ENCODE measurements around the gene IQSEC1.

DNA sequence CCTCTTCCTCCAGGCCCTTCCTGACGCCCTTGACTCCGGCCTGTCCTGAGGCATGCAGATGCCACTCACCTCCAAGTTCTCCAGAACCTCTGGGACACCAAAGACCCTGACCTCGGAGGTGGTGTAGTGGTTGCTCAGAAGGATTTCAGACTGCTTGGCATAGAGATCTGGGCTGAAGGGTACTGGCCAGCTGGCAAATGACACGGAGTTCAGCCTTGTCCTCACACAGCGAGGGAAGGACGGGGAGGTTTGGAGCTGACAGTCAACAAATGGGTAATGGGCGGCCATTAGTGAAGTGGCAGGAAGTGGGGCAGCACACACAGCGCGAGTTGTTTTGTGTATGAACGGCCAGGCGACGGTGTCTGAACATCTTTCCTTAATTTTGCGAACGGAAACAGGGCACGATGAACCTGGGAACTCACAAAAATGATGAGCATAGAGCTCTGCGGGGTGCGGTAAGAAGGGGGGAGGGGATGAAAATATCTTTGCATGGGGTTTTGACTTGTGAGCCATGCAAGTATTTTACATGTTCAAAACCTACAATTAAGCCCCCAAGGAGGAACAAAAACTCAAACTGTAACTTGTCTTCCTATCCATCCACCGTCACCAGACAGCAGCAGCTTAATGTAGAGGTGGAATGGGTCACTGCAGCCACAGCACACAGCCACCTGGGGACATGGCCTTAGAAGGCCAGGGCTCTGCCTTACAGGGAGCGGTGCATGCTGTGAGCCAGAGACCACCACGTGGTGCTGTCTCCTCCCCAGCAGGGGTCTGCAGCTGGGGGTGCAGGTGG is 188.2 kb downstream of the IQSEC1 start:
- TF ChIP-seq, protein P1, sequence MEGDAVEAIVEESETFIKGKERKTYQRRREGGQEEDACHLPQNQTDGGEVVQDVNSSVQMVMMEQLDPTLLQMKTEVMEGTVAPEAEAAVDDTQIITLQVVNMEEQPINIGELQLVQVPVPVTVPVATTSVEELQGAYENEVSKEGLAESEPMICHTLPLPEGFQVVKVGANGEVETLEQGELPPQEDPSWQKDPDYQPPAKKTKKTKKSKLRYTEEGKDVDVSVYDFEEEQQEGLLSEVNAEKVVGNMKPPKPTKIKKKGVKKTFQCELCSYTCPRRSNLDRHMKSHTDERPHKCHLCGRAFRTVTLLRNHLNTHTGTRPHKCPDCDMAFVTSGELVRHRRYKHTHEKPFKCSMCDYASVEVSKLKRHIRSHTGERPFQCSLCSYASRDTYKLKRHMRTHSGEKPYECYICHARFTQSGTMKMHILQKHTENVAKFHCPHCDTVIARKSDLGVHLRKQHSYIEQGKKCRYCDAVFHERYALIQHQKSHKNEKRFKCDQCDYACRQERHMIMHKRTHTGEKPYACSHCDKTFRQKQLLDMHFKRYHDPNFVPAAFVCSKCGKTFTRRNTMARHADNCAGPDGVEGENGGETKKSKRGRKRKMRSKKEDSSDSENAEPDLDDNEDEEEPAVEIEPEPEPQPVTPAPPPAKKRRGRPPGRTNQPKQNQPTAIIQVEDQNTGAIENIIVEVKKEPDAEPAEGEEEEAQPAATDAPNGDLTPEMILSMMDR (IDR thresholded peaks at IDR 0.05), result no peak
- TF ChIP-seq POLR2A (IDR thresholded peaks at IDR 0.05), result no peak

All from Peyer's patch (tissue), 4 donors.